IMR-90 (cell line): Measurements from ENCODE around the gene CYP8B1. TPM values are rescaled to one million over a fixed set of nuclear protein-coding genes. Genes with fewer than 3 reads are reported as not detected.

Source experiments
- ATAC-seq: fragments of 200-7000 bp; cut with Tn5 transposase; 2 replicates; pipeline ENCODE4 v1.9.1; 2020; ENCODE audit warnings: low read depth, mild to moderate bottlenecking, moderate library complexity
- BruUV-seq: library from RNA; stranded (reverse); fragments of 400-500 nt; replicated peaks from 2 replicates; lab custom pipeline; 2021; lab: Mats Ljungman, UMichigan
- CTCF ChIA-PET: fragments of 300-600 bp; formaldehyde crosslinking; extraction: SDS; loops from one replicate; lab custom pipeline; 2021; ENCODE audit warnings: antibody characterized with exemption; lab: Yijun Ruan, JAX
- POLR2A ChIA-PET: fragments of 300-600 bp; sonication (Branson Sonifier 250); formaldehyde crosslinking; loops from one replicate; lab custom pipeline; 2022; ENCODE audit warnings: antibody characterized with exemption; ENCODE audit not compliant: unreplicated experiment; lab: Charles Lee
- DNase-seq: peaks from one replicate; pipeline ENCODE4 v3.0.0; 2013
- H2AFZ ChIP-seq: replicated peaks from 2 replicates; pipeline ENCODE3; 2013; ENCODE audit warnings: low read length, mild to moderate bottlenecking; ENCODE audit not compliant: poor library complexity
- H2AK5ac ChIP-seq: 2 replicates; pipeline ENCODE4 v1.6.1; 2013; ENCODE audit warnings: low read depth, low read length, inconsistent platforms
- H2AK9ac ChIP-seq: replicated peaks from 2 replicates; pipeline ENCODE3; 2013; ENCODE audit warnings: mild to moderate bottlenecking, low read depth, low read length, moderate library complexity; ENCODE audit not compliant: poor library complexity
- H2BK120ac ChIP-seq: 2 replicates; pipeline ENCODE4 v1.6.1; 2013; ENCODE audit warnings: low read depth, low read length, inconsistent platforms
- H2BK15ac ChIP-seq: 3 replicates; pipeline ENCODE4 v1.6.1; 2013; ENCODE audit warnings: low read depth, low read length, inconsistent platforms
- H2BK20ac ChIP-seq: 2 replicates; pipeline ENCODE4 v1.6.1; 2013; ENCODE audit warnings: low read depth, mild to moderate bottlenecking, inconsistent platforms, low read length, moderate library complexity
- H2BK5ac ChIP-seq: 2 replicates; pipeline ENCODE4 v1.6.1; 2013; ENCODE audit warnings: mild to moderate bottlenecking, low read depth, low read length, inconsistent platforms; ENCODE audit not compliant: poor library complexity, severe bottlenecking
- H3K14ac ChIP-seq: replicated peaks from 2 replicates; pipeline ENCODE4 v1.6.1; 2013; ENCODE audit warnings: low read depth, low read length, inconsistent platforms
- H3K18ac ChIP-seq: 2 replicates; pipeline ENCODE4 v1.6.1; 2013; ENCODE audit warnings: low read depth, low read length, control low read depth
- H3K23ac ChIP-seq: 2 replicates; pipeline ENCODE4 v1.6.1; 2013; ENCODE audit warnings: low read depth, low read length, inconsistent platforms
- H3K27ac ChIP-seq: 2 replicates; pipeline ENCODE4 v1.5.1; 2013; ENCODE audit warnings: mild to moderate bottlenecking, control low read depth, low read length; ENCODE audit not compliant: insufficient read depth
- H3K27me3 ChIP-seq: 2 replicates; pipeline ENCODE4 v1.6.1; 2013; ENCODE audit warnings: low read length; ENCODE audit not compliant: control insufficient read depth, insufficient read depth
- H3K36me3 ChIP-seq: 2 replicates; pipeline ENCODE4 v1.6.1; 2013; ENCODE audit warnings: low read length, mixed read lengths; ENCODE audit not compliant: control insufficient read depth, insufficient read depth
- H3K4ac ChIP-seq: 2 replicates; pipeline ENCODE4 v1.6.1; 2013; ENCODE audit warnings: low read depth, low read length, inconsistent platforms
- H3K4me1 ChIP-seq: 2 replicates; pipeline ENCODE4 v1.6.1; 2013; ENCODE audit warnings: low read length, mixed read lengths; ENCODE audit not compliant: control insufficient read depth, insufficient read depth
- H3K4me2 ChIP-seq: 2 replicates; pipeline ENCODE4 v1.6.1; 2013; ENCODE audit warnings: low read depth, mild to moderate bottlenecking, control low read depth, low read length, moderate library complexity
- H3K4me3 ChIP-seq: 2 replicates; pipeline ENCODE4 v1.5.1; 2013; ENCODE audit warnings: low read depth, mild to moderate bottlenecking, control low read depth, low read length, moderate library complexity; ENCODE audit not compliant: insufficient read depth
- H3K56ac ChIP-seq: 2 replicates; pipeline ENCODE4 v1.6.1; 2013; ENCODE audit warnings: low read length, inconsistent platforms; ENCODE audit not compliant: insufficient read depth; ENCODE audit errors: extremely low read depth
- H3K79me1 ChIP-seq, 2 experiments: 2 replicates each; pipeline ENCODE4 v1.6.1; 2013; ENCODE audit warnings: low read length in 2 of 2, inconsistent platforms in 1 of 2, low read depth in 1 of 2
- H3K9ac ChIP-seq: 2 replicates; pipeline ENCODE4 v1.6.1; 2013; ENCODE audit warnings: low read depth, low read length, control low read depth
- H3K9me1 ChIP-seq: 2 replicates; pipeline ENCODE4 v1.6.1; 2013; ENCODE audit warnings: low read length, inconsistent platforms; ENCODE audit not compliant: insufficient read depth
- H3K9me3 ChIP-seq: 2 replicates; pipeline ENCODE4 v1.6.1; 2013; ENCODE audit warnings: low read length; ENCODE audit not compliant: control insufficient read depth, insufficient read depth
- H4K20me1 ChIP-seq: 2 replicates; pipeline ENCODE4 v1.6.1; 2013; ENCODE audit warnings: low read length, inconsistent platforms; ENCODE audit not compliant: insufficient read depth
- H4K5ac ChIP-seq: 2 replicates; pipeline ENCODE4 v1.6.1; 2013; ENCODE audit warnings: mild to moderate bottlenecking, low read depth, low read length, control low read depth
- H4K8ac ChIP-seq, 2 experiments: 2 replicates each; pipeline ENCODE4 v1.6.1; 2013; ENCODE audit warnings: low read depth in 2 of 2, low read length in 2 of 2, control low read depth in 1 of 2, inconsistent platforms in 1 of 2
- H4K91ac ChIP-seq: 2 replicates; pipeline ENCODE4 v1.6.1; 2013; ENCODE audit warnings: low read depth, low read length, inconsistent platforms; ENCODE audit not compliant: insufficient read depth
- BHLHE40 ChIP-seq: fragments of 150-350 bp; IDR thresholded peaks from 2 replicates; pipeline ENCODE4 v1.6.1; 2016; ENCODE audit warnings: mild to moderate bottlenecking, low read depth, low read length
- CEBPB ChIP-seq: IDR thresholded peaks from 2 replicates; pipeline ENCODE4 v1.6.1; 2012; ENCODE audit warnings: low read depth, low read length, improper control_type of control experiment
- CHD1 ChIP-seq: IDR thresholded peaks from 2 replicates; pipeline ENCODE4 v1.6.1; 2012; ENCODE audit warnings: low read depth, low read length, improper control_type of control experiment
- ELK1 ChIP-seq: fragments of 150-350 bp; IDR thresholded peaks from 2 replicates; pipeline ENCODE4 v1.6.1; 2016; ENCODE audit warnings: low read depth, mild to moderate bottlenecking, low read length, moderate library complexity, borderline replicate concordance
- FOS ChIP-seq: fragments of 150-350 bp; IDR thresholded peaks from 2 replicates; pipeline ENCODE4 v1.6.1; 2016; ENCODE audit warnings: low read depth, low read length
- MAFK ChIP-seq: IDR thresholded peaks from 2 replicates; pipeline ENCODE4 v1.6.1; 2012; ENCODE audit warnings: low read depth, low read length, improper control_type of control experiment
- MAZ ChIP-seq: IDR thresholded peaks from 2 replicates; pipeline ENCODE4 v1.6.1; 2012; ENCODE audit warnings: low read depth, mild to moderate bottlenecking, low read length, improper control_type of control experiment, moderate library complexity, borderline replicate concordance
- MXI1 ChIP-seq: IDR thresholded peaks from 2 replicates; pipeline ENCODE4 v1.6.1; 2012; ENCODE audit warnings: low read depth, mild to moderate bottlenecking, low read length, moderate library complexity, borderline replicate concordance
- NFE2L2 ChIP-seq: fragments of 150-350 bp; IDR thresholded peaks from 2 replicates; pipeline ENCODE4 v1.6.1; 2016; ENCODE audit warnings: low read depth, mild to moderate bottlenecking, low read length
- POLR2A ChIP-seq: IDR thresholded peaks from 2 replicates; pipeline ENCODE4 v1.6.1; 2012; ENCODE audit warnings: mild to moderate bottlenecking, low read depth, low read length
- RAD21 ChIP-seq: IDR thresholded peaks from 2 replicates; pipeline ENCODE4 v1.6.1; 2012; ENCODE audit warnings: low read length, improper control_type of control experiment
- RCOR1 ChIP-seq: IDR thresholded peaks from 2 replicates; pipeline ENCODE4 v1.6.1; 2012; ENCODE audit warnings: mild to moderate bottlenecking, low read length, improper control_type of control experiment; ENCODE audit not compliant: insufficient replicate concordance
- RFX5 ChIP-seq: IDR thresholded peaks from 2 replicates; pipeline ENCODE4 v1.8.0; 2012; ENCODE audit warnings: low read depth, mild to moderate bottlenecking, low read length, moderate library complexity
- SMC3 ChIP-seq: fragments of 150-350 bp; IDR thresholded peaks from 2 replicates; pipeline ENCODE4 v1.6.1; 2016; ENCODE audit warnings: low read depth, mild to moderate bottlenecking, antibody characterized with exemption, low read length, moderate library complexity
- WGBS, 2 experiments: methylation state at CpG; one replicate each; pipeline versions ENCODE4 v1.1.5 to v1.1.7; 2013; ENCODE audit warnings: missing lambda C conversion rate in 2 of 2; ENCODE audit not compliant: insufficient read length in 1 of 2; ENCODE audit errors: extremely low coverage in 2 of 2; 5-methylcytosine and 5-hydroxymethylcytosine counted together
- dilution Hi-C: fragments of 300-500 bp; cut with HindIII; formaldehyde crosslinking; loops from one replicate; pipeline ENCODE4 v1.14.3; 2018; ENCODE audit warnings: low sequenced_read_pairs; ENCODE audit not compliant: unreplicated experiment
- in situ Hi-C: fragments of 300-500 bp; cut with MboI; formaldehyde crosslinking; loops from 3 replicates; pipeline ENCODE4 v1.14.3; 2019; ENCODE audit warnings: low sequenced_read_pairs, inconsistent platforms, mixed read lengths
- intact Hi-C: fragments of 100-400 bp; cut with micrococcal nuclease; formaldehyde crosslinking; loops from 2 replicates; pipeline ENCODE4 v1.10.0; 2022
- polyA plus RNA-seq, 3 experiments: library from polyadenylated mRNA; depleted of rRNA; stranded (reverse); fragments of >200 nt; gene quantifications; 2 replicates each; pipeline ENCODE4 v1.2.3, GENCODE V29; 2012; ENCODE audit warnings: low replicate concordance in 1 of 3
- total RNA-seq: library from RNA; depleted of rRNA; stranded (reverse); fragments of >200 nt; gene quantifications from 2 replicates; pipeline ENCODE4 v1.2.3, GENCODE V29; 2012
- TF ChIP-seq, protein P1 (sequence below): fragments of 150-350 bp; IDR thresholded peaks from 2 replicates; pipeline ENCODE4 v1.6.1; 2017; ENCODE audit warnings: mild to moderate bottlenecking, antibody characterized with exemption, low read length, low read depth
- TF ChIP-seq, protein P2 (sequence below): conservative IDR thresholded peaks from 2 replicates; pipeline ENCODE4 v1.5.1; 2012; ENCODE audit warnings: mild to moderate bottlenecking, low read depth, low read length, improper control_type of control experiment

CYP8B1 gene
- total and polyA plus RNA-seq, 2 of the 4 experiments (the other 2 are of a cell fraction): not detected

- H3K9ac ChIP-seq: no peak overlapping the region
- H3K56ac ChIP-seq: no peak overlapping the region
- H3K4me2 ChIP-seq: no peak overlapping the region
- no peak overlapping the region for H2BK5ac ChIP-seq
- H3K23ac ChIP-seq: no peak overlapping the region
- H4K91ac ChIP-seq: no peak overlapping the region
- no peak overlapping the region for H2AK9ac ChIP-seq
- no peak overlapping the region for H2BK20ac ChIP-seq
- intact Hi-C loops (no loop called here), dilution Hi-C loops (no loop called here), in situ Hi-C loops (no loop called here)
- H3K9me1 ChIP-seq: no peaks in the 10 kb centered on the region
- H3K4ac ChIP-seq: no peak overlapping the region
- no peak overlapping the region for H4K5ac ChIP-seq
- H3K27me3 ChIP-seq: peaks cover 8% of the 10 kb centered on the region; the same call in 1 of the 2 replicates
- no peaks in the 10 kb centered on the region for H3K79me1 ChIP-seq
- ATAC-seq (no peak), DNase-seq (no peak)
- POLR2A ChIA-PET: no interaction called here
- no peaks in the 10 kb centered on the region for H3K4me1 ChIP-seq
- H3K36me3 ChIP-seq: no peaks in the 10 kb centered on the region
- BruUV-seq: no TSS peak
- H2BK120ac ChIP-seq: no peak overlapping the region
- H3K14ac ChIP-seq: no peak overlapping the region
- H3K9me3 ChIP-seq: no peaks in the 10 kb centered on the region
- TF ChIP-seq RFX5 (no peak), RCOR1 (no peak), ELK1 (no peak), SMC3 (no peak), MXI1 (no peak), MAFK (no peak), FOS (no peak), RAD21 (no peak), BHLHE40 (no peak), CHD1 (no peak), NFE2L2 (no peak), MAZ (no peak), POLR2A (no peak), CEBPB (no peak)
- TF ChIP-seq, protein P1, sequence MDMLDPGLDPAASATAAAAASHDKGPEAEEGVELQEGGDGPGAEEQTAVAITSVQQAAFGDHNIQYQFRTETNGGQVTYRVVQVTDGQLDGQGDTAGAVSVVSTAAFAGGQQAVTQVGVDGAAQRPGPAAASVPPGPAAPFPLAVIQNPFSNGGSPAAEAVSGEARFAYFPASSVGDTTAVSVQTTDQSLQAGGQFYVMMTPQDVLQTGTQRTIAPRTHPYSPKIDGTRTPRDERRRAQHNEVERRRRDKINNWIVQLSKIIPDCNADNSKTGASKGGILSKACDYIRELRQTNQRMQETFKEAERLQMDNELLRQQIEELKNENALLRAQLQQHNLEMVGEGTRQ: no peak
- TF ChIP-seq, protein P2, sequence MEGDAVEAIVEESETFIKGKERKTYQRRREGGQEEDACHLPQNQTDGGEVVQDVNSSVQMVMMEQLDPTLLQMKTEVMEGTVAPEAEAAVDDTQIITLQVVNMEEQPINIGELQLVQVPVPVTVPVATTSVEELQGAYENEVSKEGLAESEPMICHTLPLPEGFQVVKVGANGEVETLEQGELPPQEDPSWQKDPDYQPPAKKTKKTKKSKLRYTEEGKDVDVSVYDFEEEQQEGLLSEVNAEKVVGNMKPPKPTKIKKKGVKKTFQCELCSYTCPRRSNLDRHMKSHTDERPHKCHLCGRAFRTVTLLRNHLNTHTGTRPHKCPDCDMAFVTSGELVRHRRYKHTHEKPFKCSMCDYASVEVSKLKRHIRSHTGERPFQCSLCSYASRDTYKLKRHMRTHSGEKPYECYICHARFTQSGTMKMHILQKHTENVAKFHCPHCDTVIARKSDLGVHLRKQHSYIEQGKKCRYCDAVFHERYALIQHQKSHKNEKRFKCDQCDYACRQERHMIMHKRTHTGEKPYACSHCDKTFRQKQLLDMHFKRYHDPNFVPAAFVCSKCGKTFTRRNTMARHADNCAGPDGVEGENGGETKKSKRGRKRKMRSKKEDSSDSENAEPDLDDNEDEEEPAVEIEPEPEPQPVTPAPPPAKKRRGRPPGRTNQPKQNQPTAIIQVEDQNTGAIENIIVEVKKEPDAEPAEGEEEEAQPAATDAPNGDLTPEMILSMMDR: no peak
- no peak overlapping the region for H3K27ac ChIP-seq
- H2AK5ac ChIP-seq: no peak overlapping the region
- H4K8ac ChIP-seq: no peak overlapping the region
- no peak overlapping the region for H3K18ac ChIP-seq
- no peaks in the 10 kb centered on the region for H4K20me1 ChIP-seq
- H2AFZ ChIP-seq: no peak overlapping the region
- WGBS, 2 experiments: 90% methylated on average over 2 of the region's 8 CpGs; no CpG with 5 or more reads in 1 of the 2 experiments
- H2BK15ac ChIP-seq: no peak overlapping the region
- CTCF ChIA-PET: no interaction called here
- no peak overlapping the region for H3K4me3 ChIP-seq
Observed at GRCh38 chr3:42865256-42865655, 10.4 kb downstream of the CYP8B1 start.
